ENCODE results near the gene H2AZ1.

DNA sequence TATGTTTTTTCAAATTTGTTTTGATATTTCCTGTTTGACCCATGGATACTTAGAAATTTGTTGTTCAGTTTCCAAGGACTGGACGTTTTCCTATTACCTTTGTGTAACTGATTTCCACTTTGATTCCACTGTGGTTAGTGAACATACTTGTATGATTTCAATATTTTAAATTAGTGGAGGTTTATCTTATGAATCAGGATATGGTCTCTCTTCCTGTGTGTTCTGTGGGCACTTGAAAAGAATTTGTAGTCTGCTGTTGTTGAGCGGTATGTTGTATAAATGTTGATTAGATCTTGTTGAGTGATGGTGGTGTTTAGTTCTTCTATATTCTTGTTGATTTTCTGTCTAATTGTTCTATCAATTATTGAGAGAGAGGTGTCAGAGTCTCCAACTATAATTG is 34.6 kb downstream of the H2AZ1 start:
- no peak for TF ChIP-seq MYNN (tag by site-specific recombination; IDR thresholded peaks at IDR 0.05; ENCODE audit: borderline replicate concordance)
- TF ChIP-seq, protein P1, sequence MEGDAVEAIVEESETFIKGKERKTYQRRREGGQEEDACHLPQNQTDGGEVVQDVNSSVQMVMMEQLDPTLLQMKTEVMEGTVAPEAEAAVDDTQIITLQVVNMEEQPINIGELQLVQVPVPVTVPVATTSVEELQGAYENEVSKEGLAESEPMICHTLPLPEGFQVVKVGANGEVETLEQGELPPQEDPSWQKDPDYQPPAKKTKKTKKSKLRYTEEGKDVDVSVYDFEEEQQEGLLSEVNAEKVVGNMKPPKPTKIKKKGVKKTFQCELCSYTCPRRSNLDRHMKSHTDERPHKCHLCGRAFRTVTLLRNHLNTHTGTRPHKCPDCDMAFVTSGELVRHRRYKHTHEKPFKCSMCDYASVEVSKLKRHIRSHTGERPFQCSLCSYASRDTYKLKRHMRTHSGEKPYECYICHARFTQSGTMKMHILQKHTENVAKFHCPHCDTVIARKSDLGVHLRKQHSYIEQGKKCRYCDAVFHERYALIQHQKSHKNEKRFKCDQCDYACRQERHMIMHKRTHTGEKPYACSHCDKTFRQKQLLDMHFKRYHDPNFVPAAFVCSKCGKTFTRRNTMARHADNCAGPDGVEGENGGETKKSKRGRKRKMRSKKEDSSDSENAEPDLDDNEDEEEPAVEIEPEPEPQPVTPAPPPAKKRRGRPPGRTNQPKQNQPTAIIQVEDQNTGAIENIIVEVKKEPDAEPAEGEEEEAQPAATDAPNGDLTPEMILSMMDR (tag by site-specific recombination; IDR thresholded peaks at IDR 0.05): no peak
- TF ChIP-seq HOXA7 (CRISPR knock-in tag; IDR thresholded peaks at IDR 0.05; ENCODE audit: borderline replicate concordance): no peak
- TF ChIP-seq ZNF677 (tag by site-specific recombination; IDR thresholded peaks at IDR 0.05): no peak
- TF ChIP-seq, protein P2, sequence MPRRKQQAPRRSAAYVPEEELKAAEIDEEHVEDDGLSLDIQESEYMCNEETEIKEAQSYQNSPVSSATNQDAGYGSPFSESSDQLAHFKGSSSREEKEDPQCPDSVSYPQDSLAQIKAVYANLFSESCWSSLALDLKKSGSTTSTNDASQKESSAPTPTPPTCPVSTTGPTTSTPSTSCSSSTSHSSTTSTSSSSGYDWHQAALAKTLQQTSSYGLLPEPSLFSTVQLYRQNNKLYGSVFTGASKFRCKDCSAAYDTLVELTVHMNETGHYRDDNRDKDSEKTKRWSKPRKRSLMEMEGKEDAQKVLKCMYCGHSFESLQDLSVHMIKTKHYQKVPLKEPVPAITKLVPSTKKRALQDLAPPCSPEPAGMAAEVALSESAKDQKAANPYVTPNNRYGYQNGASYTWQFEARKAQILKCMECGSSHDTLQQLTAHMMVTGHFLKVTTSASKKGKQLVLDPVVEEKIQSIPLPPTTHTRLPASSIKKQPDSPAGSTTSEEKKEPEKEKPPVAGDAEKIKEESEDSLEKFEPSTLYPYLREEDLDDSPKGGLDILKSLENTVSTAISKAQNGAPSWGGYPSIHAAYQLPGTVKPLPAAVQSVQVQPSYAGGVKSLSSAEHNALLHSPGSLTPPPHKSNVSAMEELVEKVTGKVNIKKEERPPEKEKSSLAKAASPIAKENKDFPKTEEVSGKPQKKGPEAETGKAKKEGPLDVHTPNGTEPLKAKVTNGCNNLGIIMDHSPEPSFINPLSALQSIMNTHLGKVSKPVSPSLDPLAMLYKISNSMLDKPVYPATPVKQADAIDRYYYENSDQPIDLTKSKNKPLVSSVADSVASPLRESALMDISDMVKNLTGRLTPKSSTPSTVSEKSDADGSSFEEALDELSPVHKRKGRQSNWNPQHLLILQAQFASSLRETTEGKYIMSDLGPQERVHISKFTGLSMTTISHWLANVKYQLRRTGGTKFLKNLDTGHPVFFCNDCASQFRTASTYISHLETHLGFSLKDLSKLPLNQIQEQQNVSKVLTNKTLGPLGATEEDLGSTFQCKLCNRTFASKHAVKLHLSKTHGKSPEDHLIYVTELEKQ (tag by site-specific recombination; IDR thresholded peaks at IDR 0.05; ENCODE audit: borderline replicate concordance): no peak
- TF ChIP-seq ZFP37 (tag by site-specific recombination; IDR thresholded peaks at IDR 0.05): no peak
- TF ChIP-seq IKZF3 (tag by site-specific recombination; IDR thresholded peaks at IDR 0.05): no peak
